ENCODE results near the gene TEAD1.
"Not testable (repeated sequence)": the region's sequence is repeated elsewhere in the genome, so short reads cannot be mapped to it uniquely, and the experiment has no call there.

The TEAD1 gene

DNA sequence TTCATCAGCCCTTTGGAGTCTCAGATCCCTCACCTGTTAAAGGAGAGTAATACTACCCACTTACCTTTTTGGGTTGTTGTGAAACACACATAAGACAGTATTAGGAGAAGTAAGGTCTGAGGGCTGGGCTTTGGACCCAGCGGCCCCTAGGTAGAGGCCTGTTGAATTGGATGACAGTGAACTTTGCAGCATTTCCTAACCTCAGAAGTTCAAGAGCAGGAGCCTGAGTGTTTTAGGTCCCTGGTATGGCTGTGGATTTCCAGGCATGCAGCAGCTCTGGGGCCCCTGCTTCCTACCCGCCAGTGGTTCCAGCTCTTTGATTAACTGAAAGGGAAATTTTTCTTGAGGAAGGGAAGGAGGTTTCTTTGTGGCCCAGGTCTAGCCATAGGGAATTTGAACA, 58.9 kb downstream of the TEAD1 start:
- DNase-seq (ENCODE audit: low read depth in 1 of 2, low spot score in 1 of 2) = no peak

DNA sequence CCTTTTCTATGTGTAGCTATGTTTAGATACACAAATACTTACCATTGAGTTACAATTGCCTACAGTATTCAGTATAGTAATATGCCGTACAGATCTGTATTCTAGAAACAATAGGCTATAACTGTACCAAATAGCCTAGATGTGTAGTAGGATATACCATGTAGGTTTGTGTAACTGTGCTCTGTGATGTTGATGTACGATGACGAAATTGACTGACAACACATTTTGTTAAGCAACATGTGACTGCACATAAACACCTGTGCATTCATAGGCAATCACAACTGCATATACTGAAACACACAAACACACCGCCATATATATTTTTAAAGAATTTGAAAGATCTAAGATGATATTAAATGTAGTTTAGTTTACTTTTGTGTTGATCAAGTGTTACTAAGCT, 60.4 kb downstream of the TEAD1 start:
- no peak for DNase-seq (ENCODE audit: low read depth in 1 of 2, low spot score in 1 of 2)

DNA sequence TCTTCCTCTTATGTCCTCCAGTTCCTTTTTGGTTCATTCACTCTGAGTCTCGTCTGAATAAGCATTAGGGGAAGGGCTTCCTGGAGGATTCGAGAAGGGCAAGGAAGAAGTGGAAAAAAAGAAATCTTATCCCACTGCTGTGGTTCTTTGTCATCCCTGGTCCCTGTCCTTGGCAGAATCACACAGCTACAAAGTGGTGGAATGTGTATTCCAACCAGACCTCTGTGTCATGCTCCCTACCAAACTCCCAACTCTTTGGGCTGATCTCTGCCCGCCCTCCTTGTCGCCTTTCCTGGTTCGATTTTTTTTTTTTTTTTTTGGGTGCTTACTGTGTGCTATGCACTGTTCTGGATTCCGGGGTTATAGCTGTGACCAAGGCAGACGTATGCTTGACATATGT, 61.0 kb downstream of the TEAD1 start:
- no peak for DNase-seq (ENCODE audit: low read depth in 1 of 2, low spot score in 1 of 2)

DNA sequence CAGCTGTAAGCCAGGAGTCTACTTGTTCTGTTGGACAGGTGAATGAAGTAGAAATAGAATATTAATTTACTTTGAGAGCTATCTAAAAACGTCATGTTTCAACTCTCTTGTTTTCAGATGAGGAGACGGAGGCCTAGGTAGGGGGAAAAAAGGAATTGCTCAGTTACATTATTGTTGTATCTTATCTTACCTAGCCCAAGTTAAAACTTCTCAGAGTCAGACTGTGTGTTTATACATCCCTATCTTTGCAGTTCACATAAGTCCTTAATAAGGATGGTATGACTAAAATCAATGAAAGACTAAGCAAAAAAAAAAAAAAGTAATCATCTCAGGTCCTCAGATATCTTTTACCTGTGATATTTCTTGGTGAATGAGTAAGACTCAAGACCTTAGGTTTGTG, 62.8 kb downstream of the TEAD1 start:
- no peak for DNase-seq (ENCODE audit: low read depth in 1 of 2, low spot score in 1 of 2)

- no peak for DNase-seq (ENCODE audit: low read depth in 1 of 2, low spot score in 1 of 2)
These were observed 67.5 kb downstream of the TEAD1 start for GRCh38 chr11:12741671-12742216.

- DNase-seq (ENCODE audit: low read depth in 1 of 2, low spot score in 1 of 2) = no peak
These were observed 69.7 kb downstream of the TEAD1 start for GRCh38 chr11:12743834-12744449.

- DNase-seq (ENCODE audit: low read depth in 1 of 2, low spot score in 1 of 2) = no peak
These were observed 70.7 kb downstream of the TEAD1 start for GRCh38 chr11:12744826-12745502.

DNA sequence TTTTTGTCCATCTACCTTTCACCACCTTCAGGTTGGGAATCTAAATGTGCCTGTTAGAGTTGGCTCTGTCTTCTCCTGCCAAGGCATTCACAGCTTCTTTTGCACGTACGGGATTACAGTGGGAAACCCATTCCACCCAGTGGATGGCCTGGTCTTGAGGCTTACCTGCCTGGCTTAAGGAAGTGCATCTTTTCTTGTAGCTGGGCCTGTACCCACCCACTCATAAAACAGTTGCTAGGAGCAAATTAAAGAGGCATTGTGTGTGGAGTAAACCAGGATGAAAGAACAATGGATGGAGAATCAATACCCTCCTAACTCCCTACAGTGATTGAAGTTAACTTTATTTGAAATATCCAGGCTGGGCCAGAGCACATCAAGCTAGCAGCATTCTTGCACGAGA, 71.6 kb downstream of the TEAD1 start:
- DNase-seq (ENCODE audit: low read depth in 1 of 2, low spot score in 1 of 2) = no peak

- no peak for DNase-seq (ENCODE audit: low read depth in 1 of 2, low spot score in 1 of 2)
These were observed 72.4 kb downstream of the TEAD1 start for GRCh38 chr11:12746593-12747097.

- DNase-seq (ENCODE audit: low read depth in 1 of 2, low spot score in 1 of 2) = no peak
These were observed 74.3 kb downstream of the TEAD1 start for GRCh38 chr11:12748561-12748960.

DNA sequence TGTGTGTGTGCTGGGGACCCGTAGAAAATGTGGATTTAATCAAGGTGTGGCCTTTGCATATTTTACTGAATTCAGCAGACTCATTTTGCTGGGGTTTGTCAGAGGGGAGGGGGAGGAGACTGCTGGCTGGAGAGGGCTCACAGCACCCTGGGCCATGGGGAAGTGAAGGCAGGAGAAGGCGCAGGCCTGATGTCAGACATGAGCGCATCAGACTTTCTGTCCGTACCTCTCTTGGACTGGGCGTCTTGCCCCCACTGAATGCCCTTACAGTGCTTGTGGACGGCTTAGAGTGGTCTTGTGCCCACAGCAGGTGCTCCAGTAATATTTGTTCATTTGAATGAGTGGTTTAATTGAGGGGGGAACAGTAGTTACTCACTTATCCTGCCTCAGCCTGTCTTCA, 75.2 kb downstream of the TEAD1 start:
- no peak for DNase-seq (ENCODE audit: low read depth in 1 of 2, low spot score in 1 of 2)

DNA sequence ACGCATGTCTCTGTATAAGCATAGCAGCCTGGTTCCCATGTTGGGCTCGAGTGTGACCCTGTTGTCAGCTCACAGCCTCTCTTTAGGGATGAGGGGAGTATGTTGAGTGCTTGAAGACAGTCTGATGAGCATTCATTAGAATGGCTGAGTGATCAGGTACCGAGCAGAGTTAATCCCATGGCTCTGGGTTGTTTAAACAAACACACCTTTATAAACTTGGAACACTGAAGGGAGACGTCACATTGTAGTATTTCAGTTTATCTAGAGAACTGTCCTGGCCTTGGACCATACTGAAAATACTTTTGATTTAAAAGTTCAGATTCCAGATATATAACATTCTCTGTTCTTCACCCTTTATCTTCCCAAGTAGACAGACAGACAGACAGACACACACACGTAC, 76.0 kb downstream of the TEAD1 start:
- no peak for DNase-seq (ENCODE audit: low read depth in 1 of 2, low spot score in 1 of 2)

GRCh38 chr11:12752868-12753524, 78.8 kb downstream of the TEAD1 start:
- DNase-seq (ENCODE audit: low read depth in 1 of 2, low spot score in 1 of 2) = no peak

DNA sequence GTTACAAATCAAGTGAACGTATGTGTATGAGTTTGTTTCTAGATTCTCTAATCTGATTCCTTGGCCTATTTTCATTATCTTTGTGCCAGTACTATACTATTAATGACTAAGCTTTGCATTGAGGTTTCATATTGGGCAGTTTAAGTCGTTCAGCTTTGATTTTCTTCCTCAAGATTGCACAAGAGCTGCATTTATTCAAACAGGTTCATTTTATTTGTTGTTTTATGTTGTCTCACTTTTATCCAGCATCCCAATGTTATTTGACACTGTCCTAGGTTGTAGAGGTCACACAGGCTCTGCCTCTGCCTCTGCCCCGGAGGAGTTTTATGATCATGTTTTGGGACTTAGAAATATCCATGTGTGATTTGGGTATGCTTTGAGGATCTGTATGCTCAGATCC, 79.8 kb downstream of the TEAD1 start:
- DNase-seq (ENCODE audit: low read depth in 1 of 2, low spot score in 1 of 2) = no peak

DNA sequence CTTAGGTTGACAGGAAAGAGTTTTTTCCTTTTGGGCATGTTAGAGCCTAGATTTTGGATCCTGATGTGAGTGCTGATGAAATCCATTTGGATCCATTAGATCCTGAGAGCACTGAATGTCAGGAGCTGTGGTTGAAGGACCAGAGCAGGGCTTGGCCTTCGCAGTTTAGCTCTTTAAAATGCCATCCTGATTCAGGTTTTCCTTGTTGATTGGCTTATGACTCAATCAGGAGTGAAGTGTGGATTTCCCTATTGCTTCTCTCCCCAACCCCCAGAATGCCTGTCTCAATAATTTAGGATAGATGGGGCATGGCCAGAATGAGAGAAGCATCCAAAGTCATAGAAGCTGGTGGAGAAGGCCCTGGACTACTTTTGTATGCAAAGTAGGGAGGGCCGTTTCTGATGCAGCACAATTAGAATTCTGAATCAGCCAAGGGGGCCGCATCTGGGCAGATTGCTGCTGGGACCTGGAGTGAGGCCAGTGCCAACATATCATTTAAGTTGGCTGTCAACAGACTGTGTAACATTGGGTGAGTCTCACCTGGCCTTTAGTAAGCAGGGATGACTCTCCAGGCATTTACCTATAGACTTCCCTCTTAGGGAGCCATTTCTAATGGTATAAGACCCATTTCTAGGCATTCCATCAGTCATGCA, 80.5 kb downstream of the TEAD1 start:
- DNase-seq (ENCODE audit: low read depth in 1 of 2, low spot score in 1 of 2) = no peak

DNA sequence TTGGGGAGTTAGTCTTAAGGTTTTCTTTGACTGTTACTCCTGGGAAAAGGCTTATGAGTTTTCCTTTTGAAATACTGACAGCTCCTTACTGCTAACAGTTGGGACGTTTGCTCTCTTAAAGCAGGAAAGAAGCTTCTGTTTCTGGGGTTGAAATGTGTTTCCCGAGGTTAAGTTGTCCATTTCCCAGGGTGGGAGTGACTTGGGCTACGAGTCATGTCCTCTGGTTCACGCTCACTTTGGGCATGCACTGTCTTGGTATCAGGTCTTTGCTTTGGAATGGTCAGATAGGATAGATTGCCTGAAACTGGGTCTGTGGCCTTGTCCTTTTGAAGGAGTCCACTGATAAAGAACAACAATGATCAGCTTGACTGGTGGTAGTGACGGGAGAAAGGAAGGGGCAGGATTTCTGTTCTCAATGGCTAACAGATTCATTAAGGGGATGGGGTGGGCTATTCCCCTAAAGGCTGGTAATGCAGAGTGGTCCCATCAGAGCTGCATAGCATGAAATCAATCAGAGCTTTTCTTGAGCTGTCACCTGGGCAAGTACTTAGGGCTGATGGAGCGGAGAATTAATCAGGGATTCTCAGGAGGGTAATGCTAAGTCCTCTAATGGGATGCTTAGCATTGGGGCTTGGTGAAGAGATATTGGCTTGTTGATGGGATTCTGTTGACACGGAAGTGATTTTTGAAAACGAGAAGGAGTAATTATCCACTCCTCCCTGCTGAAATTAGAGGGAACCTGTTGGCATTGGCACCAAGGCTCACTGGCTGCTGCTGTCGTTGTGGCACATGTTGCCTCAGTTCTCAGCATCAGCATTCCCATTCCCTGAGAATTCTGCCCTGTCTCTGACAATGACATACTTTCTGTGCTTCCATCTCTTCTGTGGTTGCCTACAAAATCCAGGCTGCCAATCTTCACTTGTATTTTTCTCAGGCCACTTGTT, 81.6 kb downstream of the TEAD1 start:
- DNase-seq (ENCODE audit: low read depth in 1 of 2, low spot score in 1 of 2) = no peak

- no peak for DNase-seq (ENCODE audit: low read depth in 1 of 2, low spot score in 1 of 2)
These were observed 82.2 kb downstream of the TEAD1 start for GRCh38 chr11:12756454-12756806.

- no peak for DNase-seq (ENCODE audit: low read depth in 1 of 2, low spot score in 1 of 2)
These were observed 82.6 kb downstream of the TEAD1 start for GRCh38 chr11:12756867-12757266.

- no peak for DNase-seq (ENCODE audit: low read depth in 1 of 2, low spot score in 1 of 2)
These were observed 83.2 kb downstream of the TEAD1 start for GRCh38 chr11:12757416-12757815.

- DNase-seq (ENCODE audit: low read depth in 1 of 2, low spot score in 1 of 2) = not testable (repeated sequence)
These were observed 83.9 kb downstream of the TEAD1 start for GRCh38 chr11:12758117-12758516.

DNA sequence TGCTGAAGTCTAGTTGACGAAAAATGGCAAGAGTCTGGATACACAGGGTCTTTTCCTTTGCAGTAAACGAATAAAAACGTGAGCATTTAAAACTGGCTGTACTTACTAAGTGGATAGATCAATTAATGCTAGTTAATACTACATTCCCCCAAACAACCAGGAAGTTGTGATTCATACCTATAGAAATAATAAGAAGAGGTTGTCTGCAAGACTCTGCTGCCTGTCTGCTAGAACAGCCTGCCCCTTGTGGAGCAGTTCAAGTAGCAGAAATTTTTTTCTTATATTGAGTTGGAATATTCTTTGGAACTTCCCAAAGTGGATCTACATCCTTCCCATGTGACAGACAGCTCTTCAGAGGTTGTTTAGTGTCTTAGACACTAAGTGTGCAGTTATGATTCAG, 86.8 kb downstream of the TEAD1 start:
- DNase-seq (ENCODE audit: low read depth in 1 of 2, low spot score in 1 of 2) = no peak
